Measurements from ENCODE around the gene PLAAT3.

- no peak for TF ChIP-seq CTCF (IDR thresholded peaks at IDR 0.05)
- TF ChIP-seq POLR2A (IDR thresholded peaks at IDR 0.05) = no peak
Observed at GRCh38 chr11:63534076-63534475, 80.2 kb downstream of the PLAAT3 start.

All from right lobe of liver (tissue), 4 donors.